ENCODE results near the gene PLPP4.

The PLPP4 gene

DNA sequence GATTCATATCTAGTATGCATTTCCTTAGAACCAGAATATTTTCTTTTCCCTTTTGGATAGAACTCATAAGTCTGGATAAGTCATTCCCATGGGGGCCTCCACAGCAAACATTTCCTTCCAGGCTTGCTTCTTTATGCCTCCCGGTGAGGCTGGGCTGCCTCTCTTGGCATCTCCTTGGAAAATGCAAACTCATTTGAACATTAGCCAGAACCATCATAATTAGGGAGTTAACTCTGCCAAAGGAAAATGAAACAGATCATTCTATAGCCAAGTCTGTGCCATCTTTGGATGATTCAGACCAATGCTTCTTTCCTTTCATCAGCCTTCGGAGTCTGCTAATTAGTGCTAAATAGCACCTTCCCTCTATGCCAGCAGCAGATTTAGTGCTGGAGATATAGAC is 81.1 kb downstream of the PLPP4 start:
- TF ChIP-seq, protein P1, sequence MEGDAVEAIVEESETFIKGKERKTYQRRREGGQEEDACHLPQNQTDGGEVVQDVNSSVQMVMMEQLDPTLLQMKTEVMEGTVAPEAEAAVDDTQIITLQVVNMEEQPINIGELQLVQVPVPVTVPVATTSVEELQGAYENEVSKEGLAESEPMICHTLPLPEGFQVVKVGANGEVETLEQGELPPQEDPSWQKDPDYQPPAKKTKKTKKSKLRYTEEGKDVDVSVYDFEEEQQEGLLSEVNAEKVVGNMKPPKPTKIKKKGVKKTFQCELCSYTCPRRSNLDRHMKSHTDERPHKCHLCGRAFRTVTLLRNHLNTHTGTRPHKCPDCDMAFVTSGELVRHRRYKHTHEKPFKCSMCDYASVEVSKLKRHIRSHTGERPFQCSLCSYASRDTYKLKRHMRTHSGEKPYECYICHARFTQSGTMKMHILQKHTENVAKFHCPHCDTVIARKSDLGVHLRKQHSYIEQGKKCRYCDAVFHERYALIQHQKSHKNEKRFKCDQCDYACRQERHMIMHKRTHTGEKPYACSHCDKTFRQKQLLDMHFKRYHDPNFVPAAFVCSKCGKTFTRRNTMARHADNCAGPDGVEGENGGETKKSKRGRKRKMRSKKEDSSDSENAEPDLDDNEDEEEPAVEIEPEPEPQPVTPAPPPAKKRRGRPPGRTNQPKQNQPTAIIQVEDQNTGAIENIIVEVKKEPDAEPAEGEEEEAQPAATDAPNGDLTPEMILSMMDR (IDR thresholded peaks at IDR 0.05; ENCODE audit: low read depth, low read length): no peak
- no peak for DNase-seq (ENCODE audit: extremely low read depth, low read depth)

DNA sequence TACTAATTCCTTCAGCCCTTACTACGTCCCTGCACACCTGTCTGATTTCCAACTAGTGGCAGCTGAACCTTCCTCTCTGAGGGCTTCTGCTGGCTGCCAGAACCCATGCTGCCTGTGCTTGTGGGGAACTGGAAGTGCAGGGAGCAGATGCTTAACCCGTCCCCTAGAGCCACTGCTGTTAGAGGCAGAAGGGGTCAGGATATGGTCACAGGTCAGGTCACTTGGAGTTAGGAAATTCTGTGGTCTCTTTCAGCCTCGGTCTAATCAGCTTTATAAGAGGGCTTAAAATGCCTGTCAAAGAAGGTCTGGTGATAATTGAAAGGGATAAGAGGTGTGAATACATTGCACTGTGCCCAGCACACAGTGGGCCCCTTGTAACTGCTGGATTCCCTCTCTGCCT is 82.0 kb downstream of the PLPP4 start:
- no peak for DNase-seq (ENCODE audit: extremely low read depth, low read depth)
- TF ChIP-seq, protein P1 (IDR thresholded peaks at IDR 0.05; ENCODE audit: low read depth, low read length): no peak

DNA sequence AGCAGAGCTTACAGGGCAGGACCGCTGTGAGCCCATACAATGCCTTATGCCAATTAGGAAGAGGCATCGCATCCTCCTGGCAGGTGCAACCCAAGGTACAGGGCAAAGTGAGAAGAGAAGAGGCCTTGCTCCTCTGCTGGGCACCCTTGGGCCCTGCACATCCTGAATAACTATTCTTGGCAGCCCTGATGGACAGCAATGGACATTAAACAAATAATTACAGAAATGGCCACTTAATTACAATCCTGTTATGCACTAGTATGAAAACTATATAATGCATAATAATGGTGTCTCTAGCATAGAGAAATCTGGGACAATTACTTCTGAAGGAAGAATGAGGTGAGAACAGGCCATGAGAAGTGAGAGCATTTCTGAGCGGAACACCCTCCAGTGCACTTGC is 83.5 kb downstream of the PLPP4 start:
- TF ChIP-seq, protein P1 (IDR thresholded peaks at IDR 0.05; ENCODE audit: low read depth, low read length): no peak
- no peak for DNase-seq (ENCODE audit: extremely low read depth, low read depth)

DNA sequence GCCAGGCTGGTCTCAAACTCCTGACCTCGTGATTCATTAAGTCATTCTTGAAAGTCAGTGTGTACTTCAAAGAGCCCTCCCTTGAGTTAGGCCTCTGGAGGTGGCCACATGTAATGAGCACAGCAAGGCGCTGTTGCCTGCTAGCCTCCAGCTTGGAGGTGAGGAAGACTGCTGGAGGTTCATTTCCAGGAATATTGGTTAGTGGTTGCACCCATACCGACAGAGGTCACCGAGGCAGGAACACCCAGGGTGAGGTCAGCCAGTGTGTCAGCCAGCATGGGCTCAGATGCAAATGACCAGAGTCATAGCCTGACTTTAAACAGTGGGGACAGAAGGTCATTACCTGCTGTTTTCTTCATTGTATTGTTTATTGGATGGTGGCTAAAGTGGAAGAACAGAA is 85.0 kb downstream of the PLPP4 start:
- TF ChIP-seq, protein P1 (IDR thresholded peaks at IDR 0.05; ENCODE audit: low read depth, low read length): no peak
- DNase-seq (ENCODE audit: extremely low read depth, low read depth): no peak

DNA sequence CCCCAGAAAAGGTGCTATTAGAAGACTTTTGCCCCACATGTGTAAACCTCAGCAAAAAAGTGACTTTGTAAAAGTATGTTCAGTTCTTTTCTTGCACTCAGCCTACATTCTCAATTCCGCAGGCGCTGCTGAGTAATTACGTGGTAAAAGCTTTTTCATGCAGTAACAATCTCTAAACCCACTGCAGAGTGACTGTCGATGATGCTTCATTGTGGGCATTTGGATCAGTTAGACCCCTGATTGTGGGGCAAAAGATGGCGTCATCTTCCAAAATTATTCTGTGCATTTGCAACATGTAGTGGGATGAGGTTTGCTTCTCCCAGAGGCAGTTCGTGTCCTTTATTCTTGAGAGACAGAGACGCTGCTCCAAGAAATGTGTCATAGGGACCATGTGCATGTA is 85.6 kb downstream of the PLPP4 start:
- no peak for DNase-seq (ENCODE audit: extremely low read depth, low read depth)
- TF ChIP-seq, protein P1 (IDR thresholded peaks at IDR 0.05; ENCODE audit: low read depth, low read length): no peak

DNA sequence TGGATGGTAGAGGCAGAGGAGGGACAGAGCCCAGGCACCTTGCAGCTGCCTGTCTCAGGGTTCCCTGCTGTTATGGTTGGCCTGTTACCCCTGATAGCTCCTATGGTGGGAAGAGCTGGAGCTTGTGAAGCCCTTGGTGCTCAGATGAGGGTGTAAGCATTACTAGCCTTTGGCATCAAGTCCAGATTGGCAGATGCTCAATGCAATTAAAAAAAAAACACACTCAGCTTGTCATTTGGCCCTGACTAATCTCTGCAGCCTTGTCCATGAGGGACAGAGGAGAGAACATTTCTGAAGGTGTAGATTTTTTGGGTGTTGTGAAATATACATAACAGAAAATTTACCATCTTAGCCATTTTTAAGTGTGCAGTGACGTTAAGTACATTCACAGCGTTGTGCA is 86.3 kb downstream of the PLPP4 start:
- TF ChIP-seq, protein P1 (IDR thresholded peaks at IDR 0.05; ENCODE audit: low read depth, low read length): no peak
- DNase-seq (ENCODE audit: extremely low read depth, low read depth): no peak

DNA sequence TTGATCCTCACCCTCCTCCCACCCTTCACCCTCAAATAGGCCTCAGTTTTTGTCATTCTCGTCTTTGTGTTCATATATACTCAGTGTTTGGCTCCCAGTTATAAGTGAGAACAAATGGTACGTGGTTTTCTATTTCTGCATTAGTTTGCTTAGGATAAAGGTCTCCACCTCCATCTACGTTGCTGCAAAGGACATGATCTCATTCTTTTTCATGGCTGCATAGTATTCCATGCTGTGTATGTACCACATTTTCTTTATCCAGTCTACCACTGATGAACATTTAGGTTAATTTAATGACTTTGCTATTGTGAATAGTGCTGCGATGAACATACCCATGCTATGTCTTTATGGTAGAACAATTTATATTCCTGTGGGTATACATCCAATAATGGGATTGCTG is 91.2 kb downstream of the PLPP4 start:
- no peak for DNase-seq (ENCODE audit: extremely low read depth, low read depth)
- TF ChIP-seq, protein P1 (IDR thresholded peaks at IDR 0.05; ENCODE audit: low read depth, low read length): no peak

Measured in AG09319 (cell line).